Brain microvascular endothelial cell (primary cell): ENCODE data around the gene ITGA3.

Source experiments
- DNase-seq: peaks from one replicate; pipeline ENCODE4 v3.0.0-alpha.2; 2020
- H3K27ac ChIP-seq: fragments of 250-450 bp; sonication (Bioruptor Pico); 2 replicates; pipeline ENCODE4 v1.5.1; 2020; ENCODE audit warnings: mild to moderate bottlenecking, moderate library complexity
- H3K27me3 ChIP-seq: fragments of 250-450 bp; sonication (Bioruptor Pico); replicated peaks from 2 replicates; pipeline ENCODE4 v1.5.1; 2020; ENCODE audit warnings: mild to moderate bottlenecking
- H3K36me3 ChIP-seq: fragments of 250-450 bp; sonication (Bioruptor Pico); replicated peaks from 2 replicates; pipeline ENCODE4 v1.5.1; 2020; ENCODE audit warnings: mild to moderate bottlenecking
- H3K4me3 ChIP-seq: 2 replicates; pipeline ENCODE4 v1.5.1; 2011; ENCODE audit warnings: low read depth, mild to moderate bottlenecking, control low read depth, low read length, moderate library complexity
- CTCF ChIP-seq: IDR thresholded peaks from 2 replicates; pipeline ENCODE4 v1.5.1; 2011; ENCODE audit warnings: low read depth, mild to moderate bottlenecking, moderate library complexity, low read length, control low read depth, inconsistent platforms; ENCODE audit errors: missing control alignments
- in situ Hi-C: cut with HindIII; loops from 2 replicates; pipeline ENCODE4 v1.10.0; 2017; ENCODE audit warnings: low sequenced_read_pairs, low pct_ligation_motif_present

The ITGA3 gene

GRCh38 chr17:50043290-50044148, 12.4 kb upstream of the ITGA3 start:
- H3K4me3 ChIP-seq, result no peak overlapping the region
- TF ChIP-seq CTCF, result no peak
- no peaks in the 10 kb centered on the region for H3K27me3 ChIP-seq
- H3K27ac ChIP-seq, result no peak overlapping the region
- in situ Hi-C loops, result no loop called here
- H3K36me3 ChIP-seq, result no peaks in the 10 kb centered on the region
- no peak for DNase-seq

- Histone ChIP-seq H3K4me3 (no peak overlapping the region), H3K36me3 (no peaks in the 10 kb centered on the region), H3K27me3 (no peaks in the 10 kb centered on the region), H3K27ac (no peak overlapping the region)
- no peak for DNase-seq
- no peak for TF ChIP-seq CTCF
- in situ Hi-C loops, result no loop called here
Observed at GRCh38 chr17:50044483-50044882, 11.4 kb upstream of the ITGA3 start.

GRCh38 chr17:50045154-50045553, 10.8 kb upstream of the ITGA3 start:
- H3K27me3 ChIP-seq, result no peaks in the 10 kb centered on the region
- DNase-seq, result no peak
- H3K4me3 ChIP-seq, result no peak overlapping the region
- H3K36me3 ChIP-seq, result no peaks in the 10 kb centered on the region
- H3K27ac ChIP-seq, result no peak overlapping the region
- TF ChIP-seq CTCF, result no peak
- in situ Hi-C loops, result no loop called here

GRCh38 chr17:50046179-50046578, 9.7 kb upstream of the ITGA3 start:
- Histone ChIP-seq H3K27ac (no peak overlapping the region), H3K4me3 (no peak overlapping the region), H3K36me3 (no peaks in the 10 kb centered on the region), H3K27me3 (no peaks in the 10 kb centered on the region)
- in situ Hi-C loops, result no loop called here
- TF ChIP-seq CTCF, result no peak
- no peak for DNase-seq

- no peak for TF ChIP-seq CTCF
- Histone ChIP-seq H3K36me3 (no peaks in the 10 kb centered on the region), H3K4me3 (no peak overlapping the region), H3K27ac (no peak overlapping the region), H3K27me3 (no peaks in the 10 kb centered on the region)
- in situ Hi-C loops, result no loop called here
- no peak for DNase-seq
Observed at GRCh38 chr17:50046667-50047066, 9.2 kb upstream of the ITGA3 start.

- no peak overlapping the region for H3K4me3 ChIP-seq
- H3K27ac ChIP-seq, result peak overlapping the region; percentile 25
- DNase-seq, result no peak
- no peak for TF ChIP-seq CTCF
- in situ Hi-C loops, result no loop called here
- H3K36me3 ChIP-seq, result no peaks in the 10 kb centered on the region
- no peaks in the 10 kb centered on the region for H3K27me3 ChIP-seq
Observed at GRCh38 chr17:50047083-50047482, 8.8 kb upstream of the ITGA3 start.
